ENCODE results near the gene TRMT1.

Gene TRMT1

GRCh38 chr19:13122980-13123957 is 6.7 kb upstream of the TRMT1 start:
- TF ChIP-seq, protein P1, sequence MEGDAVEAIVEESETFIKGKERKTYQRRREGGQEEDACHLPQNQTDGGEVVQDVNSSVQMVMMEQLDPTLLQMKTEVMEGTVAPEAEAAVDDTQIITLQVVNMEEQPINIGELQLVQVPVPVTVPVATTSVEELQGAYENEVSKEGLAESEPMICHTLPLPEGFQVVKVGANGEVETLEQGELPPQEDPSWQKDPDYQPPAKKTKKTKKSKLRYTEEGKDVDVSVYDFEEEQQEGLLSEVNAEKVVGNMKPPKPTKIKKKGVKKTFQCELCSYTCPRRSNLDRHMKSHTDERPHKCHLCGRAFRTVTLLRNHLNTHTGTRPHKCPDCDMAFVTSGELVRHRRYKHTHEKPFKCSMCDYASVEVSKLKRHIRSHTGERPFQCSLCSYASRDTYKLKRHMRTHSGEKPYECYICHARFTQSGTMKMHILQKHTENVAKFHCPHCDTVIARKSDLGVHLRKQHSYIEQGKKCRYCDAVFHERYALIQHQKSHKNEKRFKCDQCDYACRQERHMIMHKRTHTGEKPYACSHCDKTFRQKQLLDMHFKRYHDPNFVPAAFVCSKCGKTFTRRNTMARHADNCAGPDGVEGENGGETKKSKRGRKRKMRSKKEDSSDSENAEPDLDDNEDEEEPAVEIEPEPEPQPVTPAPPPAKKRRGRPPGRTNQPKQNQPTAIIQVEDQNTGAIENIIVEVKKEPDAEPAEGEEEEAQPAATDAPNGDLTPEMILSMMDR (IDR thresholded peaks at IDR 0.05; ENCODE audit: borderline replicate concordance, control extremely low read depth, extremely low read depth, insufficient read depth, missing control alignments): no peak
- in situ Hi-C loops (cut with MboI; ENCODE audit: low sequenced_read_pairs, unreplicated experiment): no loop called here
- DNase-seq (ENCODE audit: low spot score): no peak

- in situ Hi-C loops (cut with MboI; ENCODE audit: low sequenced_read_pairs, unreplicated experiment): no loop called here
Observed at GRCh38 chr19:13122275-13122878, 5.8 kb upstream of the TRMT1 start.

GRCh38 chr19:13121551-13122274 is 5.2 kb upstream of the TRMT1 start:
- TF ChIP-seq, protein P1 (IDR thresholded peaks at IDR 0.05; ENCODE audit: borderline replicate concordance, control extremely low read depth, extremely low read depth, insufficient read depth, missing control alignments): no peak
- in situ Hi-C loops (cut with MboI; ENCODE audit: low sequenced_read_pairs, unreplicated experiment): no loop called here
- no peak for DNase-seq (ENCODE audit: low spot score)

More at GRCh38 chr19:13122275-13122878, 5.8 kb upstream of the TRMT1 start:
- no peak for DNase-seq (ENCODE audit: low spot score)
- TF ChIP-seq, protein P1 (IDR thresholded peaks at IDR 0.05; ENCODE audit: borderline replicate concordance, control extremely low read depth, extremely low read depth, insufficient read depth, missing control alignments): no peak

DNA sequence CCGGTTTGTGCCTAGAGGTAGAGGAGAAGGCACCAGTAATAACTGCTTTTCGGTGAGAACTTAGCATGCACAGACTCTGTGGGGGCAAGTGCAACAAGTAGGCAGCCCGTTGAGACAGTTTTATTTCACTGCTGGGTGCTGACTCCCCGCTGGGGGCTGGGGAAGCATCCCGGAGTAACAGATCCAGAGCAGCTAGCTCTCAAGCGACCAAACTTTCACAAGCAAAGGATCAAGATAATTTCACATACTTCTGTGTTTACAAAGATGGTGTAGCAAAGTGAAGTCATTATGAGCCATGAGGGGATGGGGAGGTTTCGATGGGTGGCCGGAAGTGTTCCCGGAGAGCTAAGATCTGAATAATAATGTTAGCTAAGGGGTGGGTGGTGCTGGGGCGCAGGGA is 4.3 kb upstream of the TRMT1 start:
- TF ChIP-seq, protein P1 (IDR thresholded peaks at IDR 0.05; ENCODE audit: borderline replicate concordance, control extremely low read depth, extremely low read depth, insufficient read depth, missing control alignments): no peak
- in situ Hi-C loops (cut with MboI; ENCODE audit: low sequenced_read_pairs, unreplicated experiment): no loop called here
- no peak for DNase-seq (ENCODE audit: low spot score)

DNA sequence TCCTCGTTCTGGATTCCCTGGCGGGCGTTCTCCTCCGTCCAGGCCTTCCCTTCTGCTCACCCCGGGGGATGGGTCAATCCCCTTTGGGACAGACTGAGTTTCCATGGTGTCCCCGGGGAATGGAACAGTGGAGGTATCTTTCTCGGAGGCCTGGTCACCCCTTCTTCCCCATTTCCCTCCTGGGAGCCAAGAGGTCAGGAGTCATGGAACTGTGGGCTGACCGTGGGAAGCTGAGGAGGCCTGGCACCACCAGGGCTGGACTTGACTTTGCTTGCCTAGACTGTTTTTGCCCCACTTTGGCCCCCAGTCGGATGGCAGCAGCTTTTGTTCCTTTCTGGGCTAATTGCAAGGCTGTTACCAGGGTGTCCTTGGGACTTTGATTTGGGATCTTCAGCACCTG is 3.5 kb upstream of the TRMT1 start:
- in situ Hi-C loops (cut with MboI; ENCODE audit: low sequenced_read_pairs, unreplicated experiment): no loop called here
- DNase-seq (ENCODE audit: low spot score): no peak
- TF ChIP-seq, protein P1 (IDR thresholded peaks at IDR 0.05; ENCODE audit: borderline replicate concordance, control extremely low read depth, extremely low read depth, insufficient read depth, missing control alignments): no peak

DNA sequence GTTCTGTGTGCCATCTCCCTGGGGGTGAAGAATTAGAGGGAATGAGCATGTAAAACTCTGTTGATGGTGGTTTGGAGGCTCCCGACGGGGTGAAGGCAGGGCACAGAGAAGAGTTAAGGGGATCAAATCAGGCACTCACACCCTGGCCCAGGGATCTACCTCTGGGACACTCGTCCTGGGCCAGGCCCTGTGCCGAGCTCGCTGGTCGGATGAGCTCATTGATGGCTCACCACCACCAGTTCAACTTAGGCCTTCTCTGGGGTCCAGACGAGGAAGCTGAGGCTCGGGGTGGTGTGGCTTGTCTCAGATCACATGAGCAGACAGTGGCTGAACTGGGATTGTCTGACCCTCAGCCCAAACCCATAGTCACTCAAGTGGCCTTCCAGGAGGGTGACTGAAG is 3.1 kb upstream of the TRMT1 start:
- TF ChIP-seq, protein P1 (IDR thresholded peaks at IDR 0.05; ENCODE audit: borderline replicate concordance, control extremely low read depth, extremely low read depth, insufficient read depth, missing control alignments): no peak
- in situ Hi-C loops (cut with MboI; ENCODE audit: low sequenced_read_pairs, unreplicated experiment): no loop called here
- DNase-seq (ENCODE audit: low spot score): no peak
